Liver (tissue), 9 donors: Measurements from ENCODE around the gene OSBPL10. TPM values are rescaled to one million over a fixed set of nuclear protein-coding genes. Genes with fewer than 3 reads are reported as not detected.

Experiments used
- DNase-seq: peaks from one replicate; pipeline ENCODE4 v3.0.0-alpha.2; 2017; ENCODE audit warnings: low spot score
- H3K27ac ChIP-seq, 2 donors: one replicate each; pipeline ENCODE4 v1.7.0; 2013; ENCODE audit warnings: inconsistent platforms in 2 of 2, low read length in 2 of 2, control low read depth in 1 of 2, low read depth in 1 of 2, mild to moderate bottlenecking in 1 of 2
- H3K27me3 ChIP-seq, 4 donors: one replicate each; pipeline versions ENCODE4 v1.6.1 to v1.7.0; 2013; ENCODE audit warnings: low read length in 3 of 4, inconsistent platforms in 1 of 4, mild to moderate bottlenecking in 1 of 4, moderate library complexity in 1 of 4; ENCODE audit not compliant: control insufficient read depth in 4 of 4, insufficient read depth in 4 of 4
- H3K36me3 ChIP-seq, 4 donors: one replicate each; pipeline versions ENCODE4 v1.6.1 to v1.7.0; 2013; ENCODE audit warnings: low read length in 3 of 4, mild to moderate bottlenecking in 3 of 4, low read depth in 1 of 4, moderate library complexity in 1 of 4; ENCODE audit not compliant: control insufficient read depth in 4 of 4, insufficient read depth in 3 of 4
- H3K4me1 ChIP-seq, 4 donors: one replicate each; pipeline versions ENCODE4 v1.6.1 to v1.7.0; 2013; ENCODE audit warnings: low read length in 3 of 4, mild to moderate bottlenecking in 3 of 4, moderate library complexity in 1 of 4; ENCODE audit not compliant: control insufficient read depth in 4 of 4, insufficient read depth in 4 of 4
- H3K4me3 ChIP-seq, 3 donors: one replicate each; pipeline versions ENCODE4 v1.6.1 to v1.7.0; 2013; ENCODE audit warnings: low read length in 3 of 3, control low read depth in 1 of 3, low read depth in 1 of 3, mild to moderate bottlenecking in 1 of 3
- H3K9ac ChIP-seq, 2 donors: one replicate each; pipeline ENCODE4 v1.7.0; 2013; ENCODE audit warnings: low read length in 2 of 2, mild to moderate bottlenecking in 2 of 2, moderate library complexity in 2 of 2, control low read depth in 1 of 2, low read depth in 1 of 2
- H3K9me3 ChIP-seq, 4 donors: one replicate each; pipeline versions ENCODE4 v1.6.1 to v1.7.0; 2013; ENCODE audit warnings: low read length in 3 of 4; ENCODE audit not compliant: control insufficient read depth in 4 of 4
- FOXA1 ChIP-seq: IDR thresholded peaks from 2 replicates; pipeline ENCODE4 v1.6.1; 2016; ENCODE audit warnings: antibody characterized with exemption
- FOXA2 ChIP-seq: IDR thresholded peaks from 2 replicates; pipeline ENCODE4 v1.6.1; 2016; ENCODE audit warnings: antibody characterized with exemption
- GABPA ChIP-seq, 2 donors: IDR thresholded peaks in 1 of 2; conservative IDR thresholded peaks in 1 of 2; 2 replicates each; pipeline ENCODE4 v1.6.1; 2016; ENCODE audit warnings: antibody characterized with exemption in 2 of 2, mild to moderate bottlenecking in 1 of 2, moderate library complexity in 1 of 2
- HNF4A ChIP-seq, 2 donors: conservative IDR thresholded peaks; 2 replicates each; pipeline ENCODE4 v1.6.1; 2016; ENCODE audit warnings: antibody characterized with exemption in 2 of 2, mild to moderate bottlenecking in 2 of 2
- HNF4G ChIP-seq: IDR thresholded peaks from 2 replicates; pipeline ENCODE4 v1.6.1; 2016; ENCODE audit warnings: antibody characterized with exemption
- JUND ChIP-seq, 2 donors: IDR thresholded peaks; 2 replicates each; pipeline ENCODE4 v1.6.1; 2016; ENCODE audit warnings: antibody characterized with exemption in 2 of 2
- NR2F2 ChIP-seq: IDR thresholded peaks from 2 replicates; pipeline ENCODE4 v1.6.1; 2016; ENCODE audit warnings: antibody characterized with exemption
- RAD21 ChIP-seq, 2 donors: IDR thresholded peaks; 2 replicates each; pipeline ENCODE4 v1.6.1; 2016; ENCODE audit warnings: antibody characterized with exemption in 2 of 2, mild to moderate bottlenecking in 2 of 2
- RXRA ChIP-seq, 2 donors: IDR thresholded peaks; 2 replicates each; pipeline ENCODE4 v1.6.1; 2017 to 2018; ENCODE audit warnings: antibody characterized with exemption in 2 of 2, mild to moderate bottlenecking in 1 of 2
- SP1 ChIP-seq: IDR thresholded peaks from 2 replicates; pipeline ENCODE4 v1.6.1; 2018; ENCODE audit warnings: antibody characterized with exemption, mild to moderate bottlenecking
- TAF1 ChIP-seq: conservative IDR thresholded peaks from 2 replicates; pipeline ENCODE4 v1.6.1; 2016; ENCODE audit warnings: antibody characterized with exemption, mild to moderate bottlenecking
- YY1 ChIP-seq: IDR thresholded peaks from 2 replicates; pipeline ENCODE4 v1.6.1; 2016; ENCODE audit warnings: antibody characterized with exemption, mild to moderate bottlenecking
- WGBS: extraction: QIAGEN DNeasy Blood & Tissue Kit; methylation state at CpG from one replicate; pipeline ENCODE4 v1.1.7; 2013; 5-methylcytosine and 5-hydroxymethylcytosine counted together
- polyA plus RNA-seq, 2 donors: library from polyadenylated mRNA; stranded (reverse) in 1 of 2; unstranded in 1 of 2; fragments of 200-250 nt in 1 of 2; fragments of >200 nt in 1 of 2; fragmentation: Nextera tagmentation in 1 of 2; extraction: Ambion mirVana in 1 of 2; gene quantifications; one replicate each; pipeline versions ENCODE4 v1.2.1 to v1.2.3, GENCODE V29; 2013 to 2015
- total RNA-seq, 2 donors: library from RNA; depleted of rRNA; stranded (reverse); fragments of >200 nt; gene quantifications; one replicate each; pipeline ENCODE4 v1.2.3, GENCODE V29; 2014
- TF ChIP-seq, protein P1 (sequence below): IDR thresholded peaks from 2 replicates; pipeline ENCODE4 v1.6.1; 2016; ENCODE audit warnings: antibody characterized with exemption, mild to moderate bottlenecking
- TF ChIP-seq, protein P2 (sequence below): IDR thresholded peaks from 2 replicates; pipeline ENCODE4 v1.6.1; 2016; ENCODE audit warnings: antibody characterized with exemption
- TF ChIP-seq, protein P3 (sequence below): fragments of 150-350 bp; IDR thresholded peaks from 2 replicates; pipeline ENCODE4 v1.5.1; 2017; ENCODE audit warnings: improper control_type of control experiment, low read depth, low read length; ENCODE audit not compliant: missing input control
- TF ChIP-seq, protein P4 (sequence below): IDR thresholded peaks from 2 replicates; pipeline ENCODE4 v1.6.1; 2016; ENCODE audit warnings: antibody characterized with exemption
- TF ChIP-seq, protein P5 (sequence below): IDR thresholded peaks from 2 replicates; pipeline ENCODE4 v1.6.1; 2016; ENCODE audit warnings: antibody characterized with exemption
- donor health status: healthy.
- donor health status: healthy.
- donor health status: healthy.
- donor health status: healthy.
- donor health status: healthy.

The OSBPL10 gene
- total and polyA plus RNA-seq, 4 donors: 0.75 to 4.0 (median 1.7) TPM

DNA sequence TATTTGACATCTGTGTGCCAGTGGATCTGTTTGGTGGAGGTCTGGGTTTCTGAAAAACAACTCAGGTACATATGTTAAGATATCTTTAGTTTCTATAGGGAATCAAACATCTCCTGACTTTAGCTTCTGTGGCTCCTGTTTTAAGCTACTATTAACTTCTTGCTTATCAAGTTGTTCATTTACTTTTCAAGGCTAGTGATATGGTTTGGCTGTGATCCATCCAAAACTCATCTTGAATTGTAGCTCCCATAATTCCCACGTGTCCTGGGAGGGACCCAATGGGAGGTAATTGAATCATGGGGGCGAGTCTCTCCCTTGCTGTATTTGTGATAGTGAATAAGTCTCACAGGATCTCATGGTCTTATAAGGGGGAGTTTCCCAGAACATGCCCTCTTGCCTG lies 41.9 kb upstream of the OSBPL10 start:
- Histone ChIP-seq H3K4me3 (no peak overlapping the region), H3K27ac (no peak overlapping the region), H3K9ac (no peak overlapping the region), H3K9me3 (no peaks in the 10 kb centered on the region), H3K27me3 (peaks cover 0 to 11% (median 0%) of the 10 kb centered on the region in 4 donors), H3K36me3 (no peaks in the 10 kb centered on the region), H3K4me1 (no peaks in the 10 kb centered on the region)
- no peak for DNase-seq
- 71% methylated on average over 2 of the region's 2 CpGs for WGBS
- TF ChIP-seq, protein P1, sequence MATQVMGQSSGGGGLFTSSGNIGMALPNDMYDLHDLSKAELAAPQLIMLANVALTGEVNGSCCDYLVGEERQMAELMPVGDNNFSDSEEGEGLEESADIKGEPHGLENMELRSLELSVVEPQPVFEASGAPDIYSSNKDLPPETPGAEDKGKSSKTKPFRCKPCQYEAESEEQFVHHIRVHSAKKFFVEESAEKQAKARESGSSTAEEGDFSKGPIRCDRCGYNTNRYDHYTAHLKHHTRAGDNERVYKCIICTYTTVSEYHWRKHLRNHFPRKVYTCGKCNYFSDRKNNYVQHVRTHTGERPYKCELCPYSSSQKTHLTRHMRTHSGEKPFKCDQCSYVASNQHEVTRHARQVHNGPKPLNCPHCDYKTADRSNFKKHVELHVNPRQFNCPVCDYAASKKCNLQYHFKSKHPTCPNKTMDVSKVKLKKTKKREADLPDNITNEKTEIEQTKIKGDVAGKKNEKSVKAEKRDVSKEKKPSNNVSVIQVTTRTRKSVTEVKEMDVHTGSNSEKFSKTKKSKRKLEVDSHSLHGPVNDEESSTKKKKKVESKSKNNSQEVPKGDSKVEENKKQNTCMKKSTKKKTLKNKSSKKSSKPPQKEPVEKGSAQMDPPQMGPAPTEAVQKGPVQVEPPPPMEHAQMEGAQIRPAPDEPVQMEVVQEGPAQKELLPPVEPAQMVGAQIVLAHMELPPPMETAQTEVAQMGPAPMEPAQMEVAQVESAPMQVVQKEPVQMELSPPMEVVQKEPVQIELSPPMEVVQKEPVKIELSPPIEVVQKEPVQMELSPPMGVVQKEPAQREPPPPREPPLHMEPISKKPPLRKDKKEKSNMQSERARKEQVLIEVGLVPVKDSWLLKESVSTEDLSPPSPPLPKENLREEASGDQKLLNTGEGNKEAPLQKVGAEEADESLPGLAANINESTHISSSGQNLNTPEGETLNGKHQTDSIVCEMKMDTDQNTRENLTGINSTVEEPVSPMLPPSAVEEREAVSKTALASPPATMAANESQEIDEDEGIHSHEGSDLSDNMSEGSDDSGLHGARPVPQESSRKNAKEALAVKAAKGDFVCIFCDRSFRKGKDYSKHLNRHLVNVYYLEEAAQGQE: no peak
- no peak for TF ChIP-seq SP1
- TF ChIP-seq, protein P2, sequence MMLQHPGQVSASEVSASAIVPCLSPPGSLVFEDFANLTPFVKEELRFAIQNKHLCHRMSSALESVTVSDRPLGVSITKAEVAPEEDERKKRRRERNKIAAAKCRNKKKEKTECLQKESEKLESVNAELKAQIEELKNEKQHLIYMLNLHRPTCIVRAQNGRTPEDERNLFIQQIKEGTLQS: no peak
- no peak for TF ChIP-seq JUND (IDR thresholded peaks at IDR 0.05)
- TF ChIP-seq, protein P3, sequence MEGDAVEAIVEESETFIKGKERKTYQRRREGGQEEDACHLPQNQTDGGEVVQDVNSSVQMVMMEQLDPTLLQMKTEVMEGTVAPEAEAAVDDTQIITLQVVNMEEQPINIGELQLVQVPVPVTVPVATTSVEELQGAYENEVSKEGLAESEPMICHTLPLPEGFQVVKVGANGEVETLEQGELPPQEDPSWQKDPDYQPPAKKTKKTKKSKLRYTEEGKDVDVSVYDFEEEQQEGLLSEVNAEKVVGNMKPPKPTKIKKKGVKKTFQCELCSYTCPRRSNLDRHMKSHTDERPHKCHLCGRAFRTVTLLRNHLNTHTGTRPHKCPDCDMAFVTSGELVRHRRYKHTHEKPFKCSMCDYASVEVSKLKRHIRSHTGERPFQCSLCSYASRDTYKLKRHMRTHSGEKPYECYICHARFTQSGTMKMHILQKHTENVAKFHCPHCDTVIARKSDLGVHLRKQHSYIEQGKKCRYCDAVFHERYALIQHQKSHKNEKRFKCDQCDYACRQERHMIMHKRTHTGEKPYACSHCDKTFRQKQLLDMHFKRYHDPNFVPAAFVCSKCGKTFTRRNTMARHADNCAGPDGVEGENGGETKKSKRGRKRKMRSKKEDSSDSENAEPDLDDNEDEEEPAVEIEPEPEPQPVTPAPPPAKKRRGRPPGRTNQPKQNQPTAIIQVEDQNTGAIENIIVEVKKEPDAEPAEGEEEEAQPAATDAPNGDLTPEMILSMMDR: no peak
- TF ChIP-seq GABPA (IDR thresholded peaks at IDR 0.05 in 1 of 2, conservative IDR thresholded peaks at IDR 0.05 in 1 of 2): no peak
- TF ChIP-seq FOXA1: no peak
- TF ChIP-seq RAD21 (IDR thresholded peaks at IDR 0.05): no peak
- no peak for TF ChIP-seq HNF4G
- no peak for TF ChIP-seq FOXA2

DNA sequence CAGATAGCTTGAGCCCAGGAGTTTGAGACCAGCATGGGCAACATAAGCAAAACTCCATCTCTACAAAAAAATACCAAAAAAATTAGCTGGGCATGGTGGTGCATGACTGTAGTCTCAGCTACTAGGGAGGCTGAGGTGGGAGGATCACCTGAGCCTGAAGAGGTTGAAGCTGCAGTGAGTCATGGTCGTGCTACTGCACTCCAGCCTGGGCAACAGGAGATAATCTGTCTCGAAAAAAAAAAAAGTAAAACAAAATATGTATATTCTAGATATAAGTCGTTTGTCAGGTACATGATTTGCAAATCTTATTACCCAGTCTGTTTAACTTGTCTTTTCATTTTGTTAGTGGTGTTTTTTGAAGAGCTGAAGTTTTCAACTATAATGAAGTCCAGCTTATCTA lies 40.7 kb upstream of the OSBPL10 start:
- Histone ChIP-seq H3K36me3 (no peaks in the 10 kb centered on the region), H3K4me1 (no peaks in the 10 kb centered on the region), H3K27me3 (peaks cover 0 to 11% (median 0%) of the 10 kb centered on the region in 4 donors), H3K27ac (no peak overlapping the region), H3K9me3 (no peaks in the 10 kb centered on the region), H3K9ac (no peak overlapping the region), H3K4me3 (no peak overlapping the region)
- DNase-seq: no peak
- 67% methylated on average over 3 of the region's 3 CpGs for WGBS
- no peak for TF ChIP-seq YY1
- TF ChIP-seq, protein P2: no peak
- TF ChIP-seq, protein P1: no peak
- no peak for TF ChIP-seq JUND (IDR thresholded peaks at IDR 0.05)
- no peak for TF ChIP-seq FOXA2
- no peak for TF ChIP-seq HNF4G
- TF ChIP-seq RAD21 (IDR thresholded peaks at IDR 0.05): no peak
- no peak for TF ChIP-seq GABPA (IDR thresholded peaks at IDR 0.05 in 1 of 2, conservative IDR thresholded peaks at IDR 0.05 in 1 of 2)
- TF ChIP-seq, protein P4, sequence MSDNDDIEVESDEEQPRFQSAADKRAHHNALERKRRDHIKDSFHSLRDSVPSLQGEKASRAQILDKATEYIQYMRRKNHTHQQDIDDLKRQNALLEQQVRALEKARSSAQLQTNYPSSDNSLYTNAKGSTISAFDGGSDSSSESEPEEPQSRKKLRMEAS: no peak
- TF ChIP-seq FOXA1: no peak
- TF ChIP-seq SP1: no peak
- TF ChIP-seq, protein P5, sequence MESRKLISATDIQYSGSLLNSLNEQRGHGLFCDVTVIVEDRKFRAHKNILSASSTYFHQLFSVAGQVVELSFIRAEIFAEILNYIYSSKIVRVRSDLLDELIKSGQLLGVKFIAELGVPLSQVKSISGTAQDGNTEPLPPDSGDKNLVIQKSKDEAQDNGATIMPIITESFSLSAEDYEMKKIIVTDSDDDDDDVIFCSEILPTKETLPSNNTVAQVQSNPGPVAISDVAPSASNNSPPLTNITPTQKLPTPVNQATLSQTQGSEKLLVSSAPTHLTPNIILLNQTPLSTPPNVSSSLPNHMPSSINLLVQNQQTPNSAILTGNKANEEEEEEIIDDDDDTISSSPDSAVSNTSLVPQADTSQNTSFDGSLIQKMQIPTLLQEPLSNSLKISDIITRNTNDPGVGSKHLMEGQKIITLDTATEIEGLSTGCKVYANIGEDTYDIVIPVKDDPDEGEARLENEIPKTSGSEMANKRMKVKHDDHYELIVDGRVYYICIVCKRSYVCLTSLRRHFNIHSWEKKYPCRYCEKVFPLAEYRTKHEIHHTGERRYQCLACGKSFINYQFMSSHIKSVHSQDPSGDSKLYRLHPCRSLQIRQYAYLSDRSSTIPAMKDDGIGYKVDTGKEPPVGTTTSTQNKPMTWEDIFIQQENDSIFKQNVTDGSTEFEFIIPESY: no peak
- TF ChIP-seq, protein P3: no peak
- TF ChIP-seq TAF1: no peak
- TF ChIP-seq HNF4A (conservative IDR thresholded peaks at IDR 0.05): no peak
- no peak for TF ChIP-seq NR2F2
- no peak for TF ChIP-seq RXRA (IDR thresholded peaks at IDR 0.05)
